UCSD-AML1 (cell line): ENCODE measurements around the gene KLHL21.

ENCODE experiments used
- DNase-seq: peaks from one replicate; lab custom pipeline; 2025; ENCODE audit not compliant: unreplicated experiment; lab: John Stamatoyannopoulos, UW

The KLHL21 gene

GRCh38 chr1:6625584-6626149, 23.0 kb upstream of the KLHL21 start:
- DNase-seq: peak; percentile 52

- peak; percentile 86 for DNase-seq
Observed at GRCh38 chr1:6624710-6625583, 22.3 kb upstream of the KLHL21 start, which contains the start of gene THAP3. Gene THAP3, plus strand, starts transcription at chr1:6624868. Its CDS starts 351 bp downstream, at chr1:6625219.

DNA sequence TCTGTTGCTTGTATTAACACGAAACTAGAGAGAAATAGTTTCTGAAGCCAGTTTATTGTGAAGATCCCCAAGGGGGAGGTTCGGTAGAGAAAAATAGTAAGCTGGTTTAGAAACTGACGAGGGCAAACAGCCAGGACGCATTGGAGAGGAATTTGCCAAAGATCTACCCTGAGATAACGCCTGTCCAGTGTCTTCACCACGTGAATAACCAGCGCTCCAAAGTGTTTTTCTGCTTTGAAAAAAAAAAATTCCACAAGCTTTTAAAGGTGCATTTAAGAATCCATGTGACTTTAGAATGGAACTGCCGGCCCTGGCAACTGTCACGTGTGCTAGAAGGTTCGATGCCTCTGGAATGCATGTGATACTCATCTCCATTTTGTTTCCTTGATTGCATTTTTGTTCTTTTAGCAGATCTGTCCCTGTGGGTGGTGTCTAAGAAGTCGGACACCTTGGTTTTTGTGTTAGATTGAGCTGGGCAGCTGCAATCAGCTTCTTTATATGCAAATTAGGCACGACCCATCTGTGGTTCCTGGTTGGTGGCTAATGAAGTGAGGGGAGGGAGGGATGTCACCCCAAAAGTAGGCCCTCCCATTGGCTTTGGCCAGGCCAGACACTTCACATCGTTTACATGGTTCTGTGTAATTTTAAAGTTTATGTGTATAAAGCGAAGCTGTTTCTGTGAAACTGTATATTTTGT, 20.7 kb upstream of the KLHL21 start:
- no peak for DNase-seq

- DNase-seq: no peak
Observed at GRCh38 chr1:6622396-6623152, 19.9 kb upstream of the KLHL21 start.

DNA sequence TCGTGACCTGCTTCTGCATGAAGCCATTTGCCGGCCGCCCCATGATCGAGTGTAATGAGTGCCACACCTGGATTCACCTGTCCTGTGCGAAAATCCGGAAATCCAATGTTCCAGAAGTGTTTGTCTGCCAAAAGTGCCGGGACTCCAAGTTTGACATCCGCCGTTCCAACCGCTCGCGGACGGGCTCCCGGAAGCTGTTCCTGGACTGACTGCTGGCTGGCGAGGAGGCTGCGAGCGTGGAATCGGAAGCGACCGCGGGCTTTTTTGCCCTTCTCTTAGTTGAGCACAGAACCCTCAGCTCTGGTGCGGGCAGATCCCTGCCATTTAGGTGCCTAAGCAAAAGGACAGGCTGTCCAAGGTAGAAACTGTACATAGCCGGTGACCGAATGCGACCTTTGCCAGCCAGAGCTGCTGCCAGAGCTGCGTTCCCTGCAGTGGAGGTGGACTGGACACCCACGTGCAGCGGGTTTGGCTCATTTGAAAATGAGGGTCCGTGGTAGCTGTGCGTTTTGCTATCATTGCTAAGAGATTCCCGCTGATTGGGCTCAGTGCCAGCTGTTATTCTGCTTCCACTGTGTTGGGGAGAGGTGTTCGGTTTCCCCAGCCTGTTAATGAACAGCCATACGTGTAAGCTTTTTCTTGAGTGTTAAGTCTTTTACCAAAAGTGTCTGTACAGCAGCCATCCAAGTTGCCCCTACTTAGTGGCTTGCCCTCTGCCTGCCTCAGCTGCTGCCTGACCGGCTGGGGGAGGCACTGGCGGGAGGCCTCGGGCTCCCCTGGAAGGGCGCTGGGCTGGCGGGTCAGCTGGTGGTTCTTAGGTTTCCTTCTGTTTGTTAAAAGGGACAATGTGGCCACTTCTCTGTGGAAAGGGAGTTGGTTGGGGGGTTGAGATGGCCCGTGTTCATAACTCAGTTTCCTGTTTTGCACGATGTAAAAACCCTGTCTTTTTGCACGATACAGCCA, 19.0 kb upstream of the KLHL21 start:
- no peak for DNase-seq

DNA sequence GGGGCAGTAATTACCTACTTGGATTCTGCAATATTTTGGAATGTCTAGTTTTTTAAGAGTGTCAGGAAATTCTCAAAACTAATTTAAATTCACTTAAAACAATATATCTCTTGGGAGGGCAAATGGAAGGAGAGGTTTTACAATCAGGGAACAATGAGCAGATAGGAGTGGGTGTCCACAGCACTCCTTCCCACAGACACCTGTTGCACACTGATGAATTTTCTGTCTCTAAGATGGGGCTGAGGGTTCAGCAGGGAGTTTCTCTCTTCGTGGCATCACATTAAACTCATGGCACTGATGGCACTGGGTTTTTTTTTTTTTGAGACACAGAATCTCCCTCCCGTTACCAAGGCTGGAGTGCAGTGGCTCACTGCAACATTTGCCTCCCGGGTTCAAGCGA, 16.4 kb upstream of the KLHL21 start:
- DNase-seq: no peak

GRCh38 chr1:6614929-6615785, 12.5 kb upstream of the KLHL21 start:
- DNase-seq: no peak

DNA sequence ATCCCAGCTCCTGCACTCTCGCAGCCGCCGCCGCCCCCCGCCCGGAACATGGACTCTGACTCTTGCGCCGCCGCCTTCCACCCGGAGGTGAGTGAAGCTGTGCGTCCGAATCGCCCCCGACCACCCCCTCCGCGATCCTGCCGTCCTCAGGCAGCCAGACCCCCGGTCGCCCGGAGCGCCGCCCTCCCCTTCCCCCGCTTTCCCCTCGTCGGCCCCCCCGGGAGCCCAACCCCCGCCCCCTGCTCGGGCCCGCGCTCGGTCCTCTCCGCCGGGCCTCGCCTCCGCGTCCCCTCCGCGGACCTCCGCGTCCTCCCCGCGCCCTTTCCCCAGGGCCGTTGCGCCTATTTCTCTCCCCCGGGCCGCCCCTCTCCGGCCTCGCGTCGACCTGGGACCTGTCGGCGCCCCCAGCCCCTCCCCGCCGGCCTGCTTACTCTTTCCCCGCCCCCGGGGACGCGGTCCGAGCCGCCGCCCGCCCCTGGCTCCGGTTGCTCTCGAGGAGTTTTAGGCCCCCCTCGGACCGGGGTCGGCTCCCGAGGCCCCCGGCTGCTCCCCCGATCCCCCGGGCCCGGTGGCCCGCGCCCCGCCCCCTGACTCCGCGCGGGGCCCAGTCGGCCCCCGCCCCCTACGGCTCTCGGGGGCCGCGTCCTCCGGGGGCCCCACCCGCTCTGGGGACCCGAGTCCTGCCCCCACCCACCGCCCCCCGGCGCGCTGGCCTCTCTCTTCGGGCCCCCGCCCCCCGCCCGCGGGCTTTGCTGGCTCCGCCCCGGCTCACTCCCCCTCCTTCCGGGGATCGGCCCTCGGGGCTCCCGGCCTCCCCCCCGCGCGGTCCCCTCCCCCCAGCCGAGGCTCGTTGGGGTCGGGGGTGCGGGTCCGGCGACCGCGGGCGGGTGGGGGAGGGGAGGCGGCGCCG, 11.6 kb upstream of the KLHL21 start:
- peak; percentile 52 for DNase-seq

DNA sequence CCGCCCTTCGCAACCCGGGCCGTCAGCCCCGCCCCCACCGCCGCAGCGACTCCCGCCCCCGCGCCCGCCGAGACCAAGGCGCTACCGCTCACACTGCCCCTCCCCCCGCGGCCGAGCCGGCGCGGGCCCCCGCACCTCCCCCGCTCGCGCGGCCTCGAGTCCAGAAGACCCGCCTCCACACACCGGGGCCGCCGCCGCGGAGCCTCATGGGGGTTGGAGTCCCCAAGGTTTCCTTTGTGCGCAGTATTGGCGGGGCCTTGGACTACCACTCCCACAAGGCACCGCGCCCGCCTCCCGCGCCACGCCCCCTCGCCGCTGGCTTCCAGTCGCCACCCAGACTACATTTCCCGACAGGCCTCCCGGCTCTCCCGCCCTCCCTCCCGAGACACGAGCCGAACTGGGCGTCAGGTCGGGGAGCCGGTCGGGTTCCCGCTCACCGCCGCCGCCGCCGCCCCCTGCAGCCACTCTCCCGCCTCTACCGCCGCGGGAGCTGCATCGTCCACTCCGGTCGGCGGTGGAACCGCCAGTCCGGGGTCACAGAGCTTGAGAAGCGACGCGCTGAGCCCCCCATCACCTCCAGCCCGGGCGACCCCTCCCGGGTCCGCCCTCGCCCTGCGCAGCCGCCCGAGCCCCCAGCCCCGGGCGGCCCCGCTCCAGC, 10.8 kb upstream of the KLHL21 start, which contains the start of gene PHF13:
Gene PHF13, plus strand, starts transcription at position 371 of the 658 bp plus-strand sequence. CDS start 336 bp downstream, outside the sequence.
- peak; percentile 99 for DNase-seq

DNA sequence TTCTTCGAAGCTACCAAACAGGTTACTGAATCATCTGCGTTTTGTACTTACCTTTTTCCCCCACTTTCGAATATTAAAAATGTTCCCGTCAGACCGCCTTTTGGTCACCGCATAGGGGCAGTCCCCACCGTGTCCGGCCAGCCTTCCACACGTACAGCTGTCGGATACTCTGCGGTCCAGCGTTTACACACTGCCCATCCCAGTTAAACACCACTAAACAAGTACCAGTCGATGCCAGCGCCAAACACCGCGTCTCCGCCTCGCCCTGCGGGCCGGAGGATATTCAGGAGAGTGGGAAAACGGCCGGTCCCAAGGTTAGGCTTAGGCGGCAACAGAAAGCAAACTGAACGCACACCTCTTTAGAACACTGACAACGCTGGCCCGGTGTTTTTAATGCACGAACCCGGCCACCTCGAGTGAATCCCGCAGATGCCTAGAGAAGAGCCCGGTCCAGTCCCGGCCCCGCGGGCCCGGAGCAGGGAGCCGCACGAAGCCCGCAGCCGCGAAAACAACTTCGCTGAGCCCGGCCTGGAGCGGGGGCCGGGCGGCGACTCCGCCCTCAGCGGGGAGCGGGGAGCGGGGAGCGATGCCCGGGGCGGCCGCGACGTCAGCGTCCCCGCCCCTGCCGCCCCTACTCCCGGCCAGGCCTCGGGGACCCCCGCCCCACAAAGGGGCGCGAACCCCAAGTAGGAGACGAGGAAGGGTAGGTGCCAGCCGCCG, 10.1 kb upstream of the KLHL21 start:
- DNase-seq: peak; percentile 52

DNA sequence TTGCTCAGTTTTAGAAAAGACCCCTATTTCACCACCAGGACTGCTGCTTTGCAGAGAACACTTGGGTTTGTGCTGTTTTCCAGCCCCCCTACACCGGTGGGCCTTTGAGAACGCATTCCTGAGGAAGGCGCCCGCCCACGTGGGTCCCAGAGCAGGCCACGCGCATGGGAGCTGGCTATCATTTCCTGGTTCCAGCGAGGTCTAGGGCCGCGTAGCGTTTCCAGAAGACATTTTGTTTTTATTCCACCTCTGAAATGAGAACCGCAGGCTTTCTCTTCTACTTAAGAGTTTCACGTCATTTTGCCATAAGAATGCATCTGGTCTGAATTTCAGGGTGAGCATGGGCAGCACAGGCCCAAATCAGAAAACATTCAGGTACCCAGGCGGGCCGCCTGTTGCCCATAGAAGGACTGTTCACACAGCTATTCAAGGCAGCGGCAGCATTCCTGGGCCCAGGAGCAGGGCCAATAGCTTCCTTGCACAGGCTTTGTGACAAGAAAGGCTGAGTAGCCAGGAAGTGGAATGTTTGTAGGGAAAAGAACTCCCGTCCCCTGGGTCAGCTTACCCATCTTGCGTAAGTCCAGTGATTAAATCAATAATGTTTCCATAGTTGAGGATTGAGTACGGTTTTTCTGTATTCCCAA, 1.4 kb upstream of the KLHL21 start:
- DNase-seq: no peak

GRCh38 chr1:6603238-6603914, 707 bp upstream of the KLHL21 start:
- no peak for DNase-seq

GRCh38 chr1:6601923-6602668, 573 bp downstream of the KLHL21 start:
- DNase-seq: no peak

- DNase-seq: peak; percentile 62
Observed at GRCh38 chr1:6601049-6601922, 1.4 kb downstream of the KLHL21 start.
